HG02852 (cell line): ENCODE data around the gene SLC17A5.
"Not testable (repeated sequence)": the region's sequence is repeated elsewhere in the genome, so short reads cannot be mapped to it uniquely, and the experiment has no call there.

Experiments used
- ATAC-seq: cut with Tn5 transposase; IDR thresholded peaks from one replicate; pipeline ENCODE4 v1.9.1; 2021; ENCODE audit warnings: mild to moderate bottlenecking, moderate library complexity; ENCODE audit not compliant: unreplicated experiment

The SLC17A5 gene

GRCh38 chr6:73653571-73654424 is at the start of gene SLC17A5:
Gene SLC17A5, minus strand, starts transcription at chr6:73653992. Its CDS starts 106 bp downstream, at chr6:73653886.
- peak; percentile 85 for ATAC-seq

- ATAC-seq: no peak
Observed at GRCh38 chr6:73703466-73703865, 49.7 kb upstream of the SLC17A5 start.

GRCh38 chr6:73702444-73702843 is 48.7 kb upstream of the SLC17A5 start:
- no peak for ATAC-seq

- no peak for ATAC-seq
Observed at GRCh38 chr6:73699676-73700459, 46.1 kb upstream of the SLC17A5 start.

GRCh38 chr6:73696966-73697655 is 43.3 kb upstream of the SLC17A5 start:
- ATAC-seq: no peak

GRCh38 chr6:73695619-73696421 is 42.0 kb upstream of the SLC17A5 start, which contains the start of gene CD109:
Gene CD109, plus strand, starts transcription at chr6:73696203. Its CDS starts 13 bp downstream, at chr6:73696216.
- ATAC-seq: peak; percentile 61

GRCh38 chr6:73694711-73695411 is 41.1 kb upstream of the SLC17A5 start:
- ATAC-seq: no peak

GRCh38 chr6:73691512-73691911 is 37.7 kb upstream of the SLC17A5 start:
- ATAC-seq: no peak

- no peak for ATAC-seq
Observed at GRCh38 chr6:73690056-73690455, 36.3 kb upstream of the SLC17A5 start.

GRCh38 chr6:73688351-73688750 is 34.6 kb upstream of the SLC17A5 start:
- ATAC-seq: no peak

- ATAC-seq: not testable (repeated sequence)
Observed at GRCh38 chr6:73683574-73683973, 29.8 kb upstream of the SLC17A5 start.

GRCh38 chr6:73680289-73680918 is 26.6 kb upstream of the SLC17A5 start:
- no peak for ATAC-seq

- not testable (repeated sequence) for ATAC-seq
Observed at GRCh38 chr6:73679846-73680245, 26.1 kb upstream of the SLC17A5 start.

GRCh38 chr6:73679009-73679408 is 25.2 kb upstream of the SLC17A5 start:
- ATAC-seq: no peak

GRCh38 chr6:73675466-73676098 is 21.8 kb upstream of the SLC17A5 start:
- peak; percentile 92 for ATAC-seq

- no peak for ATAC-seq
Observed at GRCh38 chr6:73671911-73672685, 18.3 kb upstream of the SLC17A5 start.

- ATAC-seq: no peak
Observed at GRCh38 chr6:73669005-73669404, 15.2 kb upstream of the SLC17A5 start.

- peak; percentile 39 for ATAC-seq
Observed at GRCh38 chr6:73667798-73668197, 14.0 kb upstream of the SLC17A5 start.
